Activated CD4-positive, alpha-beta memory T cell treated with anti-CD3 and anti-CD28 coated beads, Interleukin-2, amount 10 ng/mL, durations not matched to agents 7 days and 5 days (primary cell): ENCODE measurements around the gene DIRAS2. TPM values are rescaled to one million over a fixed set of nuclear protein-coding genes. Genes with fewer than 3 reads are reported as not detected.

Experiments used
- CTCF ChIA-PET: fragments of 350-600 bp; sonication (Branson Sonifier 250); formaldehyde crosslinking; loops from one replicate; lab custom pipeline; 2021; ENCODE audit warnings: antibody characterized with exemption, inconsistent platforms; lab: Charles Lee
- POLR2A ChIA-PET: fragments of 350-600 bp; sonication (Branson Sonifier 250); formaldehyde crosslinking; loops from one replicate; lab custom pipeline; 2021; ENCODE audit warnings: antibody characterized with exemption; lab: Charles Lee
- DNase-seq: peaks from one replicate; pipeline ENCODE4 v3.0.0-alpha.2; 2020
- H3K27ac Mint-ChIP-seq: one replicate; pipeline ENCODE4 v1.8.0; 2021; ENCODE audit warnings: mild to moderate bottlenecking, mixed read lengths
- H3K27me3 Mint-ChIP-seq: one replicate; pipeline ENCODE4 v1.8.0; 2021; ENCODE audit warnings: mixed read lengths
- H3K36me3 Mint-ChIP-seq: one replicate; pipeline ENCODE4 v1.8.0; 2021; ENCODE audit warnings: low read depth, mixed read lengths
- H3K4me1 Mint-ChIP-seq: one replicate; pipeline ENCODE4 v1.8.0; 2021; ENCODE audit warnings: mixed read lengths
- H3K4me3 Mint-ChIP-seq: one replicate; pipeline ENCODE4 v1.8.0; 2021; ENCODE audit warnings: mild to moderate bottlenecking, mixed read lengths
- H3K9me3 Mint-ChIP-seq: one replicate; pipeline ENCODE4 v1.8.0; 2021; ENCODE audit warnings: mixed read lengths
- total RNA-seq, 2 experiments: library from RNA; stranded (reverse); gene quantifications; one replicate each; pipeline ENCODE4 v1.2.3, GENCODE V29; 2021

DIRAS2 gene
- total RNA-seq, 2 experiments from 2014 or later: not detected

- POLR2A ChIA-PET: no interaction called here
- no peak overlapping the region for H3K4me3 Mint-ChIP-seq
Observed at GRCh38 chr9:90598191-90598590, 44.4 kb downstream of the DIRAS2 start.

GRCh38 chr9:90593646-90594045, 49.0 kb downstream of the DIRAS2 start:
- CTCF ChIA-PET: no interaction called here
- POLR2A ChIA-PET: no interaction called here
- DNase-seq: no peak
- Mint-ChIP-seq H3K36me3 (no peaks in the 10 kb centered on the region), H3K9me3 (no peaks in the 10 kb centered on the region), H3K27ac (no peak overlapping the region), H3K27me3 (peaks cover 10% of the 10 kb centered on the region), H3K4me1 (no peaks in the 10 kb centered on the region), H3K4me3 (no peak overlapping the region)

More at GRCh38 chr9:90598191-90598590, 44.4 kb downstream of the DIRAS2 start:
- no peak overlapping the region for H3K27ac Mint-ChIP-seq
- CTCF ChIA-PET: no interaction called here
- DNase-seq: no peak
- H3K36me3 Mint-ChIP-seq: no peaks in the 10 kb centered on the region
- H3K4me1 Mint-ChIP-seq: no peaks in the 10 kb centered on the region
- no peaks in the 10 kb centered on the region for H3K9me3 Mint-ChIP-seq
- H3K27me3 Mint-ChIP-seq: peaks cover 5% of the 10 kb centered on the region

- Mint-ChIP-seq H3K4me3 (no peak overlapping the region), H3K4me1 (no peaks in the 10 kb centered on the region), H3K9me3 (no peaks in the 10 kb centered on the region), H3K27ac (no peak overlapping the region), H3K27me3 (peaks cover 8% of the 10 kb centered on the region), H3K36me3 (no peaks in the 10 kb centered on the region)
- CTCF ChIA-PET: no interaction called here
- POLR2A ChIA-PET: no interaction called here
- DNase-seq: no peak
Observed at GRCh38 chr9:90580576-90580975, 62.0 kb downstream of the DIRAS2 start.

GRCh38 chr9:90579181-90579580, 63.4 kb downstream of the DIRAS2 start:
- ChIA-PET CTCF (interaction anchor here (0.6 kb wide), 1 partner anchor 14 kb away, joined by 3 read pairs; no protein-coding TSS in a partner anchor), POLR2A (no interaction called here)
- Mint-ChIP-seq H3K4me3 (no peak overlapping the region), H3K27ac (no peak overlapping the region), H3K4me1 (no peaks in the 10 kb centered on the region), H3K36me3 (no peaks in the 10 kb centered on the region), H3K9me3 (no peaks in the 10 kb centered on the region), H3K27me3 (peaks cover 15% of the 10 kb centered on the region)
- no peak for DNase-seq

- no peak for DNase-seq
- Mint-ChIP-seq H3K36me3 (no peaks in the 10 kb centered on the region), H3K27me3 (peaks cover 17% of the 10 kb centered on the region), H3K4me1 (no peaks in the 10 kb centered on the region), H3K4me3 (no peak overlapping the region), H3K27ac (no peak overlapping the region), H3K9me3 (no peaks in the 10 kb centered on the region)
- CTCF ChIA-PET: no interaction called here
- POLR2A ChIA-PET: no interaction called here
Observed at GRCh38 chr9:90578126-90578815, 64.4 kb downstream of the DIRAS2 start.

GRCh38 chr9:90569511-90569910, 73.1 kb downstream of the DIRAS2 start:
- ChIA-PET CTCF (no interaction called here), POLR2A (no interaction called here)
- Mint-ChIP-seq H3K27me3 (peaks cover 17% of the 10 kb centered on the region), H3K9me3 (no peaks in the 10 kb centered on the region), H3K4me3 (no peak overlapping the region), H3K27ac (no peak overlapping the region), H3K36me3 (no peaks in the 10 kb centered on the region), H3K4me1 (no peaks in the 10 kb centered on the region)
- no peak for DNase-seq

GRCh38 chr9:90568667-90569066, 74.0 kb downstream of the DIRAS2 start:
- no peak overlapping the region for H3K4me3 Mint-ChIP-seq
- H3K27ac Mint-ChIP-seq: no peak overlapping the region
- H3K36me3 Mint-ChIP-seq: no peaks in the 10 kb centered on the region
- peaks cover 16% of the 10 kb centered on the region for H3K27me3 Mint-ChIP-seq
- H3K9me3 Mint-ChIP-seq: no peaks in the 10 kb centered on the region
- no peak for DNase-seq
- ChIA-PET POLR2A (no interaction called here), CTCF (no interaction called here)
- H3K4me1 Mint-ChIP-seq: no peaks in the 10 kb centered on the region

- no peak for DNase-seq
- Mint-ChIP-seq H3K4me1 (no peaks in the 10 kb centered on the region), H3K9me3 (no peaks in the 10 kb centered on the region), H3K4me3 (no peak overlapping the region), H3K36me3 (no peaks in the 10 kb centered on the region), H3K27ac (no peak overlapping the region), H3K27me3 (no peaks in the 10 kb centered on the region)
- CTCF ChIA-PET: no interaction called here
- POLR2A ChIA-PET: no interaction called here
Observed at GRCh38 chr9:90562229-90562628, 80.4 kb downstream of the DIRAS2 start.

Other genes with a start within 250 kb of the DIRAS2 start
- not detected for gene SYK, start 159.0 kb upstream of the DIRAS2 start, total RNA-seq